GM13976 (cell line): ENCODE data around the gene SLC39A11.

Experiments
- DNase-seq: peaks from one replicate; pipeline ENCODE4 v3.0.0; 2012; ENCODE audit warnings: low spot score
- in situ Hi-C: fragments of 300-500 bp; cut with MboI; formaldehyde crosslinking; loops from one replicate; pipeline ENCODE4 v1.12.0; 2022; ENCODE audit warnings: low sequenced_read_pairs, mixed read lengths, inconsistent platforms; ENCODE audit not compliant: unreplicated experiment
- TF ChIP-seq, protein P1 (sequence below): IDR thresholded peaks from 2 replicates; pipeline ENCODE4 v1.5.1; 2012; ENCODE audit warnings: borderline replicate concordance, mild to moderate bottlenecking; ENCODE audit not compliant: insufficient read depth; ENCODE audit errors: extremely low read depth, missing control alignments, control extremely low read depth

The SLC39A11 gene

DNA sequence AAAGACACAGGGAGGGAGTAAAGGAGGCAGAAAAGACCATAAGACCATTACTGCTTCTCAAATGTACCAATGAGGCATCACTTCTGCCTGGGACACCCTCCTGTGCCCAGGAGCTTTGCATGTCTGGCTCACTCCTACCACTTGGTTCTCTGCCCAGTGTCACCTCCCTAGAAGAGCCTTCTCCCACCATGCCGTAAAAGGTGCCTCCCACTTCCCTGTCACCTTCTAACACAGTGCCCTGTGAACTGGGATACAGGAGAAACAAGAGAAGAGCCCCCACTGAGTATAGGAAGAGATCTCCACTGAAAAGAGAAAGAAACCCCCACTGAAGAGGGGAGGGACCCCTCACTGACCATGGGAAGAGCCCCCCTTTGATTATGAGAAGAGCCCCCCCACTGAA lies 486.9 kb downstream of the SLC39A11 start:
- TF ChIP-seq, protein P1, sequence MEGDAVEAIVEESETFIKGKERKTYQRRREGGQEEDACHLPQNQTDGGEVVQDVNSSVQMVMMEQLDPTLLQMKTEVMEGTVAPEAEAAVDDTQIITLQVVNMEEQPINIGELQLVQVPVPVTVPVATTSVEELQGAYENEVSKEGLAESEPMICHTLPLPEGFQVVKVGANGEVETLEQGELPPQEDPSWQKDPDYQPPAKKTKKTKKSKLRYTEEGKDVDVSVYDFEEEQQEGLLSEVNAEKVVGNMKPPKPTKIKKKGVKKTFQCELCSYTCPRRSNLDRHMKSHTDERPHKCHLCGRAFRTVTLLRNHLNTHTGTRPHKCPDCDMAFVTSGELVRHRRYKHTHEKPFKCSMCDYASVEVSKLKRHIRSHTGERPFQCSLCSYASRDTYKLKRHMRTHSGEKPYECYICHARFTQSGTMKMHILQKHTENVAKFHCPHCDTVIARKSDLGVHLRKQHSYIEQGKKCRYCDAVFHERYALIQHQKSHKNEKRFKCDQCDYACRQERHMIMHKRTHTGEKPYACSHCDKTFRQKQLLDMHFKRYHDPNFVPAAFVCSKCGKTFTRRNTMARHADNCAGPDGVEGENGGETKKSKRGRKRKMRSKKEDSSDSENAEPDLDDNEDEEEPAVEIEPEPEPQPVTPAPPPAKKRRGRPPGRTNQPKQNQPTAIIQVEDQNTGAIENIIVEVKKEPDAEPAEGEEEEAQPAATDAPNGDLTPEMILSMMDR, result no peak
- in situ Hi-C loops, result no loop called here
- DNase-seq, result no peak

GRCh38 chr17:72604518-72604917 lies 488.0 kb downstream of the SLC39A11 start:
- in situ Hi-C loops, result no loop called here
- TF ChIP-seq, protein P1, result no peak
- DNase-seq, result no peak

GRCh38 chr17:72603420-72604242 lies 488.9 kb downstream of the SLC39A11 start:
- DNase-seq, result no peak
- TF ChIP-seq, protein P1, result no peak
- in situ Hi-C loops, result no loop called here

DNA sequence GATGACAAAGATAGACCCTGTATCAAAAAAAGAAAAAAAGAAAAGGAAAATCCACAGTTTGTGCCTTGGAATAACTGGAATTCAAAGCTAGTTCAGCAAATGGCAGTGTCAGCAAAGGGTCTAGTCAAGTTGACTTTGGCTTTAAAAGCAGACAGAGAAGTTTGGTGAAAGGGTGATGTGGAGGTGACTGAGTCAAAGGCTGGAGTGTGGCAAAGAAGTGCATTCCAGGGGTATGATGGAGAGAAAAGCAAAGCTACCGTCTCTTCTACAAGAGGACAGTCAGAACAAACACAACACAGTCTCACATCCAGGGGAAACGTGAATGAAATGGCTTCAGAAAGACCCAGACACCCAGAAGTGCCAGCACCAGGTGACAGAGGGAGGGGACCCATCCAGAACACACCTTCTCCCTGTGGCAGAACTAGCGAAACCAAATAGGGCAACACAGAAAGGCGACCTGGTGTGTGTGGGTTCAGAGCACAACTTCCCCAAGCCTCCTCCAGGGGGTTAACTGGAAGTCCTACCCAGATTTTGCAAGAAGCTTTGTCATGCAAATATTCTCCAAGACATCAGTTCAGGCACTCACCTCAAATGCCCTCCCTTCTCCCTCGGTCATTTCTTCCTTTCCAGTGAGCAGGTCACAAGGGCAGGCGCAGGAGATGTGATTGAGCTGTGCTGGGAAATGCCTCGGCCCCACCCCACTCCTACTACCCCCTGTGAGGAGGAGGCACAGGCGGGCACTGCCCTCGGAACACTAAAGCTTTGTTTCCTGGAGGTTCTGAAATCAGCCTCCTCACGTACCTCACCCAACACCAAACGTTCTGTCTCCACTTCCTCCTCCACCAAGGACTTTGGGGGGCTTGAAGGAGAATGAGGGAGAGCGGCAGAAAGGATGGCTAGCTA lies 489.7 kb downstream of the SLC39A11 start:
- TF ChIP-seq, protein P1, result no peak
- in situ Hi-C loops, result no loop called here
- no peak for DNase-seq

GRCh38 chr17:72600934-72601333 lies 491.6 kb downstream of the SLC39A11 start:
- no peak for DNase-seq
- in situ Hi-C loops, result no loop called here
- TF ChIP-seq, protein P1, result no peak

GRCh38 chr17:72599891-72600290 lies 492.6 kb downstream of the SLC39A11 start:
- in situ Hi-C loops, result no loop called here
- TF ChIP-seq, protein P1, result no peak
- DNase-seq, result no peak
